PC-9 (cell line): ENCODE data around the gene ELANE. TPM values are rescaled to one million over a fixed set of nuclear protein-coding genes. Genes with fewer than 3 reads are reported as not detected.

ENCODE experiments used
- BruUV-seq: library from RNA; stranded (reverse); fragments of 400-500 nt; replicated peaks from 2 replicates; lab custom pipeline; 2021; lab: Mats Ljungman, UMichigan
- CTCF ChIA-PET: fragments of 300-600 bp; sonication (Branson Sonifier 250); formaldehyde crosslinking; loops from one replicate; lab custom pipeline; 2022; ENCODE audit warnings: antibody characterized with exemption; lab: Charles Lee
- POLR2A ChIA-PET: fragments of 300-600 bp; sonication (Branson Sonifier 250); formaldehyde crosslinking; loops from one replicate; lab custom pipeline; 2022; ENCODE audit warnings: antibody characterized with exemption; ENCODE audit not compliant: unreplicated experiment; lab: Charles Lee
- DNase-seq, 2 experiments: peaks; one replicate each; pipeline versions ENCODE4 v3.0.0 to v3.0.0-alpha.2; 2015 to 2022; ENCODE audit warnings: mixed read lengths in 1 of 2
- H2AFZ ChIP-seq: fragments of 200-600 bp; sonication (generic); 2 replicates; pipeline ENCODE4 v1.8.1; 2017; ENCODE audit warnings: antibody characterized with exemption
- H3F3A ChIP-seq: fragments of 200-600 bp; sonication (generic); 2 replicates; pipeline ENCODE4 v1.8.1; 2017; ENCODE audit warnings: antibody characterized with exemption, mild to moderate bottlenecking, low read depth; ENCODE audit not compliant: insufficient read depth
- H3K27ac ChIP-seq: fragments of 200-600 bp; sonication (generic); 2 replicates; pipeline ENCODE4 v1.6.1; 2016; ENCODE audit warnings: mixed run types
- H3K27me3 ChIP-seq: fragments of 200-600 bp; sonication (generic); 2 replicates; pipeline ENCODE4 v1.6.1; 2016; ENCODE audit warnings: low read depth, mixed run types; ENCODE audit not compliant: insufficient read depth
- H3K36me3 ChIP-seq: fragments of 200-600 bp; sonication (generic); 2 replicates; pipeline ENCODE4 v1.6.1; 2016; ENCODE audit warnings: low read depth, mixed run types
- H3K4me1 ChIP-seq: fragments of 200-600 bp; sonication (generic); replicated peaks from 2 replicates; pipeline ENCODE4 v1.6.1; 2016; ENCODE audit warnings: mixed run types; ENCODE audit not compliant: insufficient read depth
- H3K4me2 ChIP-seq: fragments of 200-600 bp; sonication (generic); 2 replicates; pipeline ENCODE4 v1.6.1; 2017; ENCODE audit warnings: mixed run types
- H3K4me3 ChIP-seq: fragments of 200-600 bp; sonication (generic); 2 replicates; pipeline ENCODE4 v1.6.1; 2016; ENCODE audit warnings: mixed run types
- H3K79me2 ChIP-seq: fragments of 200-600 bp; sonication (generic); 2 replicates; pipeline ENCODE4 v1.6.1; 2017; ENCODE audit warnings: low read depth, mixed run types
- H3K9me2 ChIP-seq: fragments of 200-600 bp; sonication (generic); 2 replicates; pipeline ENCODE4 v1.8.1; 2017; ENCODE audit warnings: mild to moderate bottlenecking; ENCODE audit not compliant: insufficient read depth
- H3K9me3 ChIP-seq: fragments of 200-600 bp; sonication (generic); 2 replicates; pipeline ENCODE4 v1.8.1; 2016; ENCODE audit warnings: low read depth; ENCODE audit not compliant: insufficient read depth
- H4K20me1 ChIP-seq: fragments of 200-600 bp; sonication (generic); 2 replicates; pipeline ENCODE4 v1.8.1; 2017; ENCODE audit not compliant: insufficient read depth
- CTCF ChIP-seq: fragments of 200-600 bp; sonication (generic); conservative IDR thresholded peaks from 2 replicates; pipeline ENCODE4 v1.6.1; 2017; ENCODE audit warnings: mixed run types, antibody characterized with exemption, mild to moderate bottlenecking, moderate library complexity
- EZH2 ChIP-seq: fragments of 200-600 bp; sonication (generic); IDR thresholded peaks from 2 replicates; pipeline ENCODE4 v1.8.0; 2017; ENCODE audit warnings: antibody characterized with exemption, low read depth
- intact Hi-C: fragments of 100-400 bp; cut with micrococcal nuclease; formaldehyde crosslinking; loops from one replicate; pipeline ENCODE4 v1.10.0; 2022; ENCODE audit not compliant: unreplicated experiment
- total RNA-seq: library from RNA; stranded (reverse); gene quantifications from 2 replicates; pipeline ENCODE4 v1.2.3, GENCODE V29; 2021

The ELANE gene
- total RNA-seq, 1 experiment from 2014 or later: not detected

GRCh38 chr19:811506-812048, 40.5 kb upstream of the ELANE start:
- Histone ChIP-seq H3F3A (peaks cover 46% of the 10 kb centered on the region), H2AFZ (no peak overlapping the region), H3K27ac (no peak overlapping the region), H3K9me2 (no peaks in the 10 kb centered on the region), H3K79me2 (peaks cover 29% of the 10 kb centered on the region), H3K4me2 (no peak overlapping the region), H4K20me1 (peaks cover 51% of the 10 kb centered on the region), H3K27me3 (no peaks in the 10 kb centered on the region), H3K4me1 (no peaks in the 10 kb centered on the region), H3K36me3 (peaks cover 10% of the 10 kb centered on the region), H3K4me3 (no peak overlapping the region), H3K9me3 (no peaks in the 10 kb centered on the region)
- DNase-seq: no peak
- ChIA-PET CTCF (no interaction called here), POLR2A (no interaction called here)
- intact Hi-C loops: no loop called here
- no TSS peak for BruUV-seq
- no peak for TF ChIP-seq EZH2
- TF ChIP-seq CTCF: no peak

- no TSS peak for BruUV-seq
- Histone ChIP-seq H2AFZ (no peak overlapping the region), H3K9me3 (no peaks in the 10 kb centered on the region), H3K4me2 (no peak overlapping the region), H3K36me3 (peaks cover 10% of the 10 kb centered on the region; the same call in 1 of the 2 replicates), H3K27me3 (no peaks in the 10 kb centered on the region), H3F3A (peaks cover 44% of the 10 kb centered on the region), H3K9me2 (no peaks in the 10 kb centered on the region), H3K4me1 (no peaks in the 10 kb centered on the region), H3K27ac (no peak overlapping the region), H4K20me1 (peaks cover 45% of the 10 kb centered on the region), H3K79me2 (peaks cover 23% of the 10 kb centered on the region), H3K4me3 (no peak overlapping the region)
- TF ChIP-seq EZH2 (no peak), CTCF (no peak)
- POLR2A ChIA-PET: no interaction called here
- DNase-seq: no peak
- intact Hi-C loops: no loop called here
- CTCF ChIA-PET: no interaction called here
Observed at GRCh38 chr19:812049-812746, 39.9 kb upstream of the ELANE start.

- H3K4me1 ChIP-seq: no peaks in the 10 kb centered on the region
- no peak for TF ChIP-seq EZH2
- TF ChIP-seq CTCF: no peak
- H3K36me3 ChIP-seq: peaks cover 8% of the 10 kb centered on the region; the same call in 1 of the 2 replicates
- no peak for DNase-seq
- no peaks in the 10 kb centered on the region for H3K9me2 ChIP-seq
- peaks cover 17% of the 10 kb centered on the region for H3K79me2 ChIP-seq
- no peak overlapping the region for H3K4me2 ChIP-seq
- no peaks in the 10 kb centered on the region for H3K9me3 ChIP-seq
- POLR2A ChIA-PET: no interaction called here
- no peak overlapping the region for H3K4me3 ChIP-seq
- intact Hi-C loops: no loop called here
- H3K27ac ChIP-seq: no peak overlapping the region
- peaks cover 38% of the 10 kb centered on the region for H3F3A ChIP-seq
- H3K27me3 ChIP-seq: no peaks in the 10 kb centered on the region
- peaks cover 39% of the 10 kb centered on the region for H4K20me1 ChIP-seq
- no TSS peak for BruUV-seq
- CTCF ChIA-PET: no interaction called here
- H2AFZ ChIP-seq: no peak overlapping the region
Observed at GRCh38 chr19:812747-813218, 39.3 kb upstream of the ELANE start.
